GM12878 (cell line): ENCODE data around the gene NF1. TPM values are rescaled to one million over a fixed set of nuclear protein-coding genes. Genes with fewer than 3 reads are reported as not detected.

ENCODE experiments used
- ATAC-seq: fragments of 200-7000 bp; cut with Tn5 transposase; 3 replicates; pipeline ENCODE4 v1.9.1; 2020; ENCODE audit warnings: mild to moderate bottlenecking, moderate library complexity
- BruUV-seq: library from RNA; stranded (reverse); fragments of 400-500 nt; replicated peaks from 2 replicates; lab custom pipeline; 2021; lab: Mats Ljungman, UMichigan
- CTCF ChIA-PET: fragments of 300-600 bp; sonication (Branson Sonifier 250); formaldehyde crosslinking; extraction: SDS; loops from one replicate; lab custom pipeline; 2021; ENCODE audit warnings: inconsistent platforms; lab: Yijun Ruan, JAX
- POLR2A ChIA-PET: fragments of 350-600 bp; formaldehyde crosslinking; extraction: SDS; loops from one replicate; lab custom pipeline; 2021; ENCODE audit warnings: inconsistent platforms; lab: Charles Lee
- RAD21 ChIA-PET: fragments of 300-600 bp; sonication (Branson Sonifier 250); formaldehyde crosslinking; loops from one replicate; lab custom pipeline; 2023; ENCODE audit warnings: antibody characterized with exemption; ENCODE audit not compliant: unreplicated experiment; lab: Charles Lee
- SMC1A ChIA-PET: fragments of 300-600 bp; sonication (Branson Sonifier 250); formaldehyde crosslinking; loops from one replicate; lab custom pipeline; 2023; ENCODE audit not compliant: unreplicated experiment, uncharacterized antibody; lab: Charles Lee
- DNase-seq: peaks from one replicate; pipeline ENCODE4 v3.0.0-alpha.2; 2011; ENCODE audit warnings: low read depth, low spot score
- FAIRE-seq: peaks from 3 replicates; lab custom pipeline; 2011; peaks lifted over from hg19 to GRCh38; lab: Jason Lieb, UNC
- H2AFZ ChIP-seq: 2 replicates; pipeline ENCODE4 v1.6.0; 2011; ENCODE audit warnings: low read depth, low read length, control low read depth; ENCODE audit not compliant: control insufficient read depth
- H3K27ac ChIP-seq: 2 replicates; pipeline ENCODE4 v1.5.1; 2011; ENCODE audit warnings: control low read depth; ENCODE audit not compliant: control insufficient read depth, insufficient read depth
- H3K27me3 ChIP-seq, 2 experiments: replicated peaks in 1 of 2; 2 replicates each; pipeline versions ENCODE4 v1.6.0 to v1.6.1; 2011; ENCODE audit warnings: low read length in 1 of 2; ENCODE audit not compliant: control insufficient read depth in 2 of 2, insufficient read depth in 2 of 2
- H3K36me3 ChIP-seq, 2 experiments: 2 replicates each; pipeline ENCODE4 v1.5.1; 2011; ENCODE audit warnings: low read length in 1 of 2; ENCODE audit not compliant: control insufficient read depth in 2 of 2, insufficient read depth in 2 of 2
- H3K4me1 ChIP-seq: 2 replicates; pipeline ENCODE4 v1.6.1; 2011; ENCODE audit warnings: mild to moderate bottlenecking, low read length, moderate library complexity, mixed read lengths; ENCODE audit not compliant: control insufficient read depth, insufficient read depth
- H3K4me2 ChIP-seq: 2 replicates; pipeline ENCODE4 v1.6.0; 2011; ENCODE audit warnings: control low read depth; ENCODE audit not compliant: control insufficient read depth, insufficient read depth
- H3K4me3 ChIP-seq: fragments of 200-600 bp; sonication (generic); 2 replicates; pipeline ENCODE4 v1.5.1; 2016
- H3K79me2 ChIP-seq: 2 replicates; pipeline ENCODE4 v1.6.0; 2011; ENCODE audit warnings: low read length; ENCODE audit not compliant: control insufficient read depth, insufficient read depth
- H3K9ac ChIP-seq: 2 replicates; pipeline ENCODE4 v1.8.0; 2011; ENCODE audit warnings: low read length, control low read depth, mixed read lengths; ENCODE audit not compliant: control insufficient read depth, insufficient read depth
- H3K9me3 ChIP-seq: replicated peaks from 3 replicates; pipeline ENCODE4 v1.5.1; 2011; ENCODE audit warnings: mild to moderate bottlenecking, low read length; ENCODE audit not compliant: control insufficient read depth, insufficient read depth
- H4K20me1 ChIP-seq: 2 replicates; pipeline ENCODE4 v1.6.0; 2011; ENCODE audit not compliant: control insufficient read depth, insufficient read depth
- ATF2 ChIP-seq: IDR thresholded peaks from 2 replicates; pipeline ENCODE4 v1.6.1; 2012; ENCODE audit warnings: low read length, inconsistent platforms
- DPF2 ChIP-seq: fragments of 450-650 bp; IDR thresholded peaks from 2 replicates; pipeline ENCODE4 v1.6.1; 2017; ENCODE audit warnings: mild to moderate bottlenecking
- in situ Hi-C: fragments of 300-500 bp; cut with MboI; formaldehyde crosslinking; loops from 9 replicates; pipeline ENCODE4 v1.14.3; 2018; ENCODE audit warnings: mixed read lengths
- intact Hi-C: fragments of 100-400 bp; cut with micrococcal nuclease; formaldehyde crosslinking; loops from one replicate; pipeline ENCODE4 v1.14.2; 2022; ENCODE audit not compliant: unreplicated experiment
- polyA plus RNA-seq, 11 experiments: library from polyadenylated mRNA; depleted of rRNA in 4 of 11; unstranded in 6 of 11; stranded (reverse) in 5 of 11; fragments of >200 nt; fragmentation: Nextera tagmentation in 4 of 11; fragmentation: Illumina TruSeq in 1 of 11; extraction: Ambion mirVana in 4 of 11; extraction: Trizol in 1 of 11; gene quantifications; 1 replicate in 1 of 11; 2 replicates in 10 of 11; pipeline versions ENCODE4 v1.2.1 to v1.2.3, GENCODE V29; 2011 to 2016; ENCODE audit warnings: inconsistent platforms in 2 of 11, missing spikeins in 2 of 11, low read depth in 1 of 11
- total RNA-seq, 4 experiments: library from RNA; depleted of rRNA in 3 of 4; stranded (reverse); fragments of >200 nt in 3 of 4; fragmentation: Illumina TruSeq in 1 of 4; extraction: Trizol in 1 of 4; gene quantifications; 2 replicates each; pipeline versions ENCODE4 v1.2.1 to v1.2.3, GENCODE V29; 2013 to 2021

Gene NF1
- total and polyA plus RNA-seq, 10 of the 15 experiments (the other 5 are each of a cell fraction or from before 2014, with no cell fraction given), result 2.5 to 31.8 (median 16.6) TPM

GRCh38 chr17:31211352-31212012 lies 116.7 kb downstream of the NF1 start:
- TF ChIP-seq ATF2 (no peak), DPF2 (no peak)
- Histone ChIP-seq H3K9ac (no peak overlapping the region), H3K27ac (no peak overlapping the region), H2AFZ (no peak overlapping the region), H3K36me3 (peaks cover 2 to 4% of the 10 kb centered on the region in 2 experiments; a peak in 1 of 4 replicates), H3K9me3 (no peaks in the 10 kb centered on the region), H3K4me3 (no peak overlapping the region), H3K4me2 (no peak overlapping the region), H3K79me2 (no peaks in the 10 kb centered on the region), H3K27me3 (no peaks in the 10 kb centered on the region), H3K4me1 (no peaks in the 10 kb centered on the region), H4K20me1 (no peaks in the 10 kb centered on the region)
- DNase-seq, result no peak
- ChIA-PET RAD21 (interaction anchor here (6.7 kb wide), 1 partner anchor 197 kb away, joined by 58 read pairs; no protein-coding TSS in a partner anchor), POLR2A (no interaction called here), CTCF (interaction anchor here (1.1 to 1.3 kb wide), 3 partner anchors 160 to 252 kb away, joined by 3 to 5 read pairs (median 3); no protein-coding TSS in a partner anchor), SMC1A (interaction anchor here (0.9 to 7.2 kb wide), 4 partner anchors 9 to 159 kb away, joined by 3 to 78 read pairs (median 4); no protein-coding TSS in a partner anchor)
- in situ Hi-C loops (loop anchor here (10.0 kb wide), 1 partner anchor 297 kb away; no protein-coding TSS in a partner anchor), intact Hi-C loops (loop anchor here (5.0 kb wide), 1 partner anchor 114 kb away; no protein-coding TSS in a partner anchor)
- no TSS peak for BruUV-seq
- no peak for FAIRE-seq
- no peak for ATAC-seq
